ENCODE results near the gene DDAH2. TPM values are rescaled to one million over a fixed set of nuclear protein-coding genes. Genes with fewer than 3 reads are reported as not detected.
A peak's percentile ranks its signal among the peaks of the same experiment; 100 is the strongest.

DDAH2 gene
- total RNA-seq, 4 donors from 2014 or later: 99.9 to 117 (median 114) TPM

- TF ChIP-seq POLR2A (IDR thresholded peaks at IDR 0.05) (no peak), CTCF (IDR thresholded peaks at IDR 0.05) (no peak)
- H3K27me3 ChIP-seq: no peaks in the 10 kb centered on the region
- peak in 1 of 2 donors; percentile 16 for DNase-seq
- peaks cover 21 to 23% of the 10 kb centered on the region in 2 donors for H3K36me3 ChIP-seq
- intact Hi-C loops (cut with DNase I): loop anchor here (5.0 kb wide), 1 partner anchor 149 kb away; no protein-coding TSS in a partner anchor
- no peak overlapping the region for H3K27ac ChIP-seq
- H3K4me3 ChIP-seq (replicated peaks in 1 of 3): no peak overlapping the region
- no peaks in the 10 kb centered on the region for H3K9me3 ChIP-seq
- peaks cover 10 to 18% of the 10 kb centered on the region in 2 donors for H3K4me1 ChIP-seq
- WGBS, 2 donors: 68 to 74% methylated on average over 13 of the region's 13 CpGs
Measured at GRCh38 chr6:31683591-31683990, 45.5 kb downstream of the DDAH2 start.

- peak overlapping the region; percentile 79 to 84 (median 80) for H3K27ac ChIP-seq
- WGBS, 2 donors: 0% methylated on average over 11 to 27 of the region's 40 CpGs
- no peaks in the 10 kb centered on the region for H3K27me3 ChIP-seq
- DNase-seq: peak; percentile 91 to 92
- TF ChIP-seq CTCF (IDR thresholded peaks at IDR 0.05) (no peak), POLR2A (IDR thresholded peaks at IDR 0.05) (peak in 1 of 2 donors; percentile 42)
- peaks cover 0 to under 1% of the 10 kb centered on the region in 2 donors for H3K36me3 ChIP-seq
- peaks cover 10 to 18% of the 10 kb centered on the region in 2 donors for H3K4me1 ChIP-seq
- intact Hi-C loops (cut with DNase I): loop anchor here (5.0 kb wide), 1 partner anchor 151 kb away; no protein-coding TSS in a partner anchor
- peak overlapping the region in 2 of 3 donors; percentile 24 to 27 for H3K4me3 ChIP-seq (replicated peaks in 1 of 3)
- no peaks in the 10 kb centered on the region for H3K9me3 ChIP-seq
Measured at GRCh38 chr6:31681135-31681671, 47.9 kb downstream of the DDAH2 start.

- TF ChIP-seq CTCF (IDR thresholded peaks at IDR 0.05): peak; percentile 25 to 89 (median 80)
- no peak for TF ChIP-seq POLR2A (IDR thresholded peaks at IDR 0.05)
- Histone ChIP-seq H3K27me3 (no peaks in the 10 kb centered on the region), H3K27ac (peak within 1 kb of the TSS; percentile 79 to 84 (median 80)), H3K4me1 (peaks cover 10 to 18% of the 10 kb centered on the region in 2 donors), H3K36me3 (no peaks in the 10 kb centered on the region), H3K9me3 (no peaks in the 10 kb centered on the region), H3K4me3 (replicated peaks in 1 of 3) (peak within 1 kb of the TSS in 2 of 3 donors; percentile 24 to 27)
- DNase-seq: peak; percentile 89
- intact Hi-C loops (cut with DNase I): loop anchor here (5.0 kb wide), 1 partner anchor 152 kb away; no protein-coding TSS in a partner anchor
- 10 to 13% methylated on average over 17 of the region's 17 CpGs for WGBS, 2 donors
Measured at GRCh38 chr6:31680226-31681134, 48.6 kb downstream of the DDAH2 start, which contains the start of gene LY6G5C. TSS of gene LY6G5C (minus strand) at chr6:31681067. CDS start at chr6:31680373, 694 bp downstream.

- 71% methylated on average over 8 of the region's 8 CpGs for WGBS, 2 donors
- Histone ChIP-seq H3K9me3 (no peaks in the 10 kb centered on the region), H3K27me3 (no peaks in the 10 kb centered on the region), H3K36me3 (peaks cover 0 to 4% of the 10 kb centered on the region in 2 donors), H3K4me1 (peaks cover 9 to 14% of the 10 kb centered on the region in 2 donors), H3K4me3 (replicated peaks in 1 of 3) (no peak overlapping the region), H3K27ac (no peak overlapping the region)
- no peak for DNase-seq
- intact Hi-C loops (cut with DNase I): loop anchor here (10.0 kb wide), 1 partner anchor 287 kb away; no protein-coding TSS in a partner anchor
- TF ChIP-seq POLR2A (IDR thresholded peaks at IDR 0.05) (no peak), CTCF (IDR thresholded peaks at IDR 0.05) (no peak)
Measured at GRCh38 chr6:31677955-31678354, 51.1 kb downstream of the DDAH2 start.

Small RNAs within 50 kb of the gene (microRNA-seq; reads per million reads assigned to microRNA genes)
- not detected for gene MIR4646

Small RNAs within 50 kb of the gene (small RNA-seq; reads per million reads assigned to genes)
- gene LY6G6D: not detected
- gene MIR4646: not detected
- gene MSH5-SAPCD1: not detected
- gene RF00019: not detected
- gene RNU6-850P: not detected
- gene SAPCD1: not detected

Other genes with a start within 250 kb of the DDAH2 start
- gene MICB, start 231.2 kb downstream of the DDAH2 start, total RNA-seq: 1 to 10 TPM in 3 of 4 donors, under 1 TPM in 1; 0.89 to 3.4 (median 2.1) TPM
- not detected for gene MCCD1, start 200.3 kb downstream of the DDAH2 start, total RNA-seq
- 100 to 1,000 TPM; 296 to 339 (median 314) TPM for gene DDX39B, start 187.3 kb downstream of the DDAH2 start, total RNA-seq
- 1 to 10 TPM; 1.2 to 3.9 (median 2.6) TPM for gene ATP6V1G2, start 182.7 kb downstream of the DDAH2 start, total RNA-seq
- gene NFKBIL1, start 181.7 kb downstream of the DDAH2 start, total RNA-seq: 10 to 100 TPM; 23.7 to 34.0 (median 27.5) TPM
- gene LTA, start 157.0 kb downstream of the DDAH2 start, total RNA-seq: not detected
- under 1 TPM in 1 of 4 donors, not detected in 3; 0.42 TPM for gene TNF, start 153.7 kb downstream of the DDAH2 start, total RNA-seq
- gene LTB, start 146.9 kb downstream of the DDAH2 start, total RNA-seq: not detected
- 10 to 100 TPM in 1 of 4 donors, 1 to 10 TPM in 2, not detected in 1; 2.5 to 23.4 (median 3.2) TPM for gene LST1, start 143.0 kb downstream of the DDAH2 start, total RNA-seq
- not detected for gene NCR3, start 136.3 kb downstream of the DDAH2 start, total RNA-seq
- gene AIF1, start 114.1 kb downstream of the DDAH2 start, total RNA-seq: 10 to 100 TPM in 3 of 4 donors, 1 to 10 TPM in 1; 8.1 to 37.8 (median 17.6) TPM
- gene PRRC2A, start 108.6 kb downstream of the DDAH2 start, total RNA-seq: 100 to 1,000 TPM in 1 of 4 donors, 10 to 100 TPM in 3; 68.5 to 127 (median 86.7) TPM
- 100 to 1,000 TPM; 179 to 301 (median 245) TPM for gene BAG6, start 76.6 kb downstream of the DDAH2 start, total RNA-seq
- gene APOM, start 73.4 kb downstream of the DDAH2 start, total RNA-seq: 1 to 10 TPM; 2.3 to 5.1 (median 4.5) TPM
- 10 to 100 TPM; 23.6 to 32.3 (median 28.7) TPM for gene C6orf47, start 68.5 kb downstream of the DDAH2 start, total RNA-seq
- 10 to 100 TPM; 15.7 to 23.2 (median 22.1) TPM for gene GPANK1, start 64.3 kb downstream of the DDAH2 start, total RNA-seq
- gene CSNK2B, start 63.2 kb downstream of the DDAH2 start, total RNA-seq: 100 to 1,000 TPM; 181 to 264 (median 206) TPM
- gene LY6G5B, start 59.3 kb downstream of the DDAH2 start, total RNA-seq: 10 to 100 TPM in 2 of 4 donors, 1 to 10 TPM in 2; 4.4 to 11.8 (median 9.4) TPM
- gene LY6G5C, start 48.2 kb downstream of the DDAH2 start, total RNA-seq: 1 to 10 TPM in 1 of 4 donors, under 1 TPM in 2, not detected in 1; 0.54 to 7.9 (median 0.83) TPM
- gene ABHD16A, start 26.0 kb downstream of the DDAH2 start, total RNA-seq: 10 to 100 TPM; 47.3 to 81.4 (median 71.7) TPM
- not detected for gene LY6G6F, start 22.4 kb downstream of the DDAH2 start, total RNA-seq
- gene LY6G6D, start 14.0 kb downstream of the DDAH2 start, total RNA-seq: not detected
- not detected for gene LY6G6C, start 7.6 kb downstream of the DDAH2 start, total RNA-seq
- 1 to 10 TPM in 1 of 4 donors, under 1 TPM in 1, not detected in 2; 0.54 to 1.8 TPM for gene MPIG6B, start 5.9 kb downstream of the DDAH2 start, total RNA-seq
- 100 to 1,000 TPM; 222 to 314 (median 247) TPM for gene CLIC1, start 7.2 kb upstream of the DDAH2 start, total RNA-seq
- 10 to 100 TPM in 1 of 4 donors, 1 to 10 TPM in 3; 5.6 to 11.2 (median 7.2) TPM for gene MSH5, start 10.7 kb upstream of the DDAH2 start, total RNA-seq
- gene SAPCD1, start 33.4 kb upstream of the DDAH2 start, total RNA-seq: 1 to 10 TPM in 3 of 4 donors, not detected in 1; 2.0 to 4.2 (median 3.0) TPM
- 1 to 10 TPM; 1.2 to 8.9 (median 5.4) TPM for gene VWA7, start 48.0 kb upstream of the DDAH2 start, total RNA-seq
- gene VARS1, start 66.5 kb upstream of the DDAH2 start, total RNA-seq: 100 to 1,000 TPM in 1 of 4 donors, 10 to 100 TPM in 3; 33.8 to 120 (median 39.9) TPM
- 10 to 100 TPM; 29.2 to 48.4 (median 36.5) TPM for gene LSM2, start 77.7 kb upstream of the DDAH2 start, total RNA-seq
- gene HSPA1L, start 86.0 kb upstream of the DDAH2 start, total RNA-seq: 1 to 10 TPM; 3.5 to 4.1 (median 3.9) TPM
- 100 to 1,000 TPM; 148 to 320 (median 190) TPM for gene HSPA1A, start 86.2 kb upstream of the DDAH2 start, total RNA-seq
- 100 to 1,000 TPM; 194 to 330 (median 256) TPM for gene HSPA1B, start 98.4 kb upstream of the DDAH2 start, total RNA-seq
- gene NEU1, start 133.5 kb upstream of the DDAH2 start, total RNA-seq: 10 to 100 TPM; 54.4 to 98.1 (median 65.9) TPM
- 10 to 100 TPM in 2 of 4 donors, 1 to 10 TPM in 2; 1.6 to 16.2 (median 7.7) TPM for gene SLC44A4, start 149.7 kb upstream of the DDAH2 start, total RNA-seq
- gene EHMT2, start 168.4 kb upstream of the DDAH2 start, total RNA-seq: 10 to 100 TPM; 26.9 to 47.7 (median 38.7) TPM
- gene ZBTB12, start 172.8 kb upstream of the DDAH2 start, total RNA-seq: 1 to 10 TPM in 3 of 4 donors, under 1 TPM in 1; 0.94 to 2.9 (median 1.5) TPM
- 1 to 10 TPM; 2.5 to 6.2 (median 4.4) TPM for gene C2, start 198.4 kb upstream of the DDAH2 start, total RNA-seq
- 10 to 100 TPM; 10.5 to 36.7 (median 16.4) TPM for gene CFB, start 216.8 kb upstream of the DDAH2 start, total RNA-seq
- 100 to 1,000 TPM in 3 of 4 donors, 10 to 100 TPM in 1; 83.2 to 114 (median 106) TPM for gene NELFE, start 229.7 kb upstream of the DDAH2 start, total RNA-seq
- 10 to 100 TPM; 35.1 to 47.1 (median 39.4) TPM for gene SKIC2, start 229.9 kb upstream of the DDAH2 start, total RNA-seq
- 10 to 100 TPM; 21.3 to 36.4 (median 33.9) TPM for gene DXO, start 242.8 kb upstream of the DDAH2 start, total RNA-seq